Ishikawa (cell line): ENCODE results near the gene MED13L.

Experiments
- CEBPB ChIP-seq: IDR thresholded peaks from 2 replicates; pipeline ENCODE4 v1.6.1; 2012
- CREB1 ChIP-seq: IDR thresholded peaks from 2 replicates; pipeline ENCODE4 v1.6.1; 2012; ENCODE audit warnings: low read depth
- EGR1 ChIP-seq: IDR thresholded peaks from 2 replicates; pipeline ENCODE4 v1.6.1; 2012
- EP300 ChIP-seq: IDR thresholded peaks from 2 replicates; pipeline ENCODE4 v1.6.1; 2012; ENCODE audit warnings: borderline replicate concordance
- FOXM1 ChIP-seq: IDR thresholded peaks from 2 replicates; pipeline ENCODE4 v1.6.1; 2012; ENCODE audit warnings: low read depth, borderline replicate concordance
- MAX ChIP-seq: IDR thresholded peaks from 2 replicates; pipeline ENCODE4 v1.6.1; 2012
- NFIC ChIP-seq: IDR thresholded peaks from 2 replicates; pipeline ENCODE4 v1.6.1; 2012
- RAD21 ChIP-seq: IDR thresholded peaks from 2 replicates; pipeline ENCODE4 v1.6.1; 2012; ENCODE audit warnings: low read depth
- REST ChIP-seq: IDR thresholded peaks from 2 replicates; pipeline ENCODE4 v1.6.1; 2012; ENCODE audit warnings: low read depth, mild to moderate bottlenecking
- TAF1 ChIP-seq: IDR thresholded peaks from 2 replicates; pipeline ENCODE4 v1.6.1; 2012; ENCODE audit warnings: low read depth, mild to moderate bottlenecking
- TCF12 ChIP-seq: IDR thresholded peaks from 2 replicates; pipeline ENCODE4 v1.6.1; 2012; ENCODE audit warnings: low read depth
- TEAD4 ChIP-seq: IDR thresholded peaks from 2 replicates; pipeline ENCODE4 v1.6.1; 2012
- USF1 ChIP-seq: IDR thresholded peaks from 2 replicates; pipeline ENCODE4 v1.6.1; 2012
- YY1 ChIP-seq: IDR thresholded peaks from 2 replicates; pipeline ENCODE4 v1.6.1; 2012; ENCODE audit warnings: low read depth
- ZBTB7A ChIP-seq: IDR thresholded peaks from 2 replicates; pipeline ENCODE4 v1.6.1; 2012; ENCODE audit warnings: low read depth

MED13L gene

DNA sequence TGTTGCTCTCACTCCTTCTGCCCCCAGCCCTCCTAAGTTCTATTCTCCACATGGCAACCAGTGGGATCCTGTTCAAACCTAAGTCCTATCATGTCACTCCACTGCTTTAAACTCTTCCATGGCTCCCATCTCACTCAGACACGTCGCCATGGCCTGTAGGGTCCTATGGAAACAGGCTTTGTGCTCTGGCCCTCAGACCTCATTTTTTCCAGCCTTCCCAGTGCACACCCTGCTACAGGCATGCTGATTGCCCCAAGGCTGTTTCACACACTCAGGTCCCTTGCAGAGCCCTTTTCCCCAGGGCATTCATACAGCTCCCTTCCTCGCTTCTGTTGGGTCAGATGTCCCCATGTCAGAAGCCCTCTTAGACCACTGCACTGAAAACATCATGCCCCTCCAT lies 11.2 kb upstream of the MED13L start:
- TF ChIP-seq TAF1 (no peak), TCF12 (no peak), FOXM1 (no peak), CEBPB (no peak), EP300 (no peak), REST (no peak), CREB1 (no peak), USF1 (no peak), RAD21 (no peak), YY1 (no peak), NFIC (no peak), TEAD4 (no peak), ZBTB7A (no peak), MAX (no peak), EGR1 (no peak)

- TF ChIP-seq EGR1 (no peak), EP300 (no peak), TAF1 (no peak), CEBPB (no peak), USF1 (no peak), CREB1 (no peak), ZBTB7A (no peak), TEAD4 (no peak), TCF12 (no peak), MAX (no peak), RAD21 (no peak), REST (no peak), FOXM1 (no peak)
Observed at GRCh38 chr12:116287842-116288301, 10.4 kb upstream of the MED13L start.

DNA sequence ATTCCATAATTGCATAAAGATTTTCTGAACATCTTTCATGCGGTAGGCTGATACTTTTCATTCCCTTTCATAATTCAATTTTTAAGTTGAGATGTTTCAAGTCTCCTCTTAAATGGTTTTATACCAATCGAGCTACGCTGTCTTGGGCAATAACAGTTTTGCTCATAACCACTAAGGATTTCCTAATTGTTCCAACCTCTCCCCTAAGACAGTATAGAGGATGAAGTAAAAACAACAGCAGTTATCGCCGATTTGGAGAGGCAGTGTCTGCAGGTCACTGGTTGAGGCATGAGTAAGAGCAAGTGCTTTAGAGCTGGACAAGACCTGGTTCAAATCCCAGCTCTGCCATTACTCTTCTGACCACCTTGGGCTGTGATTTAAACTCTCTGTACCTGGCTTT lies 6.9 kb upstream of the MED13L start:
- TF ChIP-seq TAF1 (no peak), NFIC (no peak), MAX (no peak), ZBTB7A (no peak), FOXM1 (no peak), EGR1 (no peak), USF1 (no peak), CEBPB (no peak)

DNA sequence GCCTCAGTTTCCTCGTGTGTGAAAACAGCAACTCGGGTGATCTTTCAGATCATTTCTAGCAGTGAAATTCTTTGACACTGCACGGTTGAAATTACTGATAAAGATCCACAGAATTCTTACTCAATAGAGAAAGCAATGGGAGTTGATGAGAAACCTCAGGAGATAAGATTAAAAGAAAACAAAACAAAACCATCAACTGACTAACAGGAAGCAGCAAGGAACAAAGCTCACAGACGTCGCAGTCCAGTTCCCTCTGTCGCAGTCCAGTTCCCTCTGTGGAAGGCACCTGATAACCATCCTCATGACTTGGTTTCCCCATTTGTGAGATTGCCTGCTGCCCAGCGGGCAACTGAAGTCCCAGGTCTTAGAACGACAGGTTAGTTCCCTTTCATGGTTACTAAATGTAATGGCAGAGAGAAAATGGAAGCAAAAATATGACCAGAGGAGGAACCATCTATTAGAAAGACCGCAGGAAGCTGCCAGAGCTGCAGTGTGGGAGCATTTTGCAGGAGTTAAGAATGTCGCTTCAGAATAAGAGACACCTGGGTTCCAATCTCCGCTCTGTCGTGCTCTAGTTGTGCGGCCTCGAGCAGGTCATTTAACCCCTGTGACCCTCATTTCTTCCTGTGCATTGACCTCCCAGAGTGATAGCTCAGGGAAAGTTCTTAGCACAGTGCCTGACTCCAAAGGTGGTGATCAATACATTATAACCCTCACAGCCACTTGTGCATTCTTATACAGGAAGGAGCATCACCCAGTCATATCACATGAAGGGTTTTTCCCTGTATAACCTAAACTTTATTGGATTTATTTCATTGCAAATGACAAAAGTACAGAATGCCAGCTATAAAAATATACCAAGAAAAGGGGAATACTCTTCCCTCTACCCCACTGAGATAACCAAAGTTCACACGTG lies 5.1 kb upstream of the MED13L start:
- no peak for TF ChIP-seq RAD21
- TF ChIP-seq MAX, result no peak
- TF ChIP-seq FOXM1, result no peak
- no peak for TF ChIP-seq CEBPB
- TF ChIP-seq NFIC, result no peak
- no peak for TF ChIP-seq ZBTB7A
- no peak for TF ChIP-seq REST
- TF ChIP-seq USF1, result no peak
- TF ChIP-seq TCF12, result no peak
- no peak for TF ChIP-seq CREB1
- no peak for TF ChIP-seq TAF1
- no peak for TF ChIP-seq YY1
- TF ChIP-seq EGR1, result no peak
- TF ChIP-seq TEAD4, result no peak
- no peak for TF ChIP-seq EP300
